ENCODE measurements around the gene DCLK1. TPM values are rescaled to one million over a fixed set of nuclear protein-coding genes. Genes with fewer than 3 reads are reported as not detected.

Gene DCLK1
- total RNA-seq, 1 donor from 2014 or later = 36.1 TPM

DNA sequence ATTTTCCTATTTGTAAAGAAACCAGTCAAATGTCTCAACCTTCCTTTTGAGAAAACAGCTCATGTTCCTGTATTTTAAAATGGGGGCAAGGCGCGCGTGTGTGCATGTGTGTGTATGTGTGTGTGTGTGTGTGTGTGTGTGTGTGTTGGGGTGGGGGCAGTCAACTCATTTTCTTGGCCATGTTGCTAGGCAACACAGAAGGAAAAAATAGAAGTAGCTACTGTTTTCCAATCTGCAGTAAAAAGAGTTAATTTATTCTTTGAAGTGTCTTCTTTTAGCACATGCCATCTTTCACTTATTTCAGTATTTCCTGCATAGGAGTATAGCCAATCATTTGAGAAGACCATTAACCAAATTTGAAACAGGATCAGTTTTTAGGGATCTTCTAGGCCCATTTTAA lies 279.3 kb downstream of the DCLK1 start:
- H3K4me1 ChIP-seq = peaks cover 16% of the 10 kb centered on the region
- H3K27me3 ChIP-seq = no peaks in the 10 kb centered on the region
- DNase-seq (ENCODE audit: extremely low spot score in 2 of 2) = no peak
- TF ChIP-seq POLR2A (IDR thresholded peaks at IDR 0.05) (no peak), POLR2AphosphoS5 (IDR thresholded peaks at IDR 0.05; ENCODE audit: insufficient read depth in 1 of 2, low read depth in 1 of 2) (no peak)
- TF ChIP-seq, protein P1, sequence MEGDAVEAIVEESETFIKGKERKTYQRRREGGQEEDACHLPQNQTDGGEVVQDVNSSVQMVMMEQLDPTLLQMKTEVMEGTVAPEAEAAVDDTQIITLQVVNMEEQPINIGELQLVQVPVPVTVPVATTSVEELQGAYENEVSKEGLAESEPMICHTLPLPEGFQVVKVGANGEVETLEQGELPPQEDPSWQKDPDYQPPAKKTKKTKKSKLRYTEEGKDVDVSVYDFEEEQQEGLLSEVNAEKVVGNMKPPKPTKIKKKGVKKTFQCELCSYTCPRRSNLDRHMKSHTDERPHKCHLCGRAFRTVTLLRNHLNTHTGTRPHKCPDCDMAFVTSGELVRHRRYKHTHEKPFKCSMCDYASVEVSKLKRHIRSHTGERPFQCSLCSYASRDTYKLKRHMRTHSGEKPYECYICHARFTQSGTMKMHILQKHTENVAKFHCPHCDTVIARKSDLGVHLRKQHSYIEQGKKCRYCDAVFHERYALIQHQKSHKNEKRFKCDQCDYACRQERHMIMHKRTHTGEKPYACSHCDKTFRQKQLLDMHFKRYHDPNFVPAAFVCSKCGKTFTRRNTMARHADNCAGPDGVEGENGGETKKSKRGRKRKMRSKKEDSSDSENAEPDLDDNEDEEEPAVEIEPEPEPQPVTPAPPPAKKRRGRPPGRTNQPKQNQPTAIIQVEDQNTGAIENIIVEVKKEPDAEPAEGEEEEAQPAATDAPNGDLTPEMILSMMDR (IDR thresholded peaks at IDR 0.05) = no peak
- no peaks in the 10 kb centered on the region for H3K9me3 ChIP-seq
- no peak overlapping the region for H3K4me3 ChIP-seq
- intact Hi-C loops (cut with DNase I) = loop anchor here (10.0 kb wide), 1 partner anchor 83 kb away; no protein-coding TSS in a partner anchor
- no peaks in the 10 kb centered on the region for H3K36me3 ChIP-seq
- H3K27ac ChIP-seq = no peak overlapping the region

- H3K27ac ChIP-seq = no peak overlapping the region
- H3K36me3 ChIP-seq = no peaks in the 10 kb centered on the region
- H3K27me3 ChIP-seq = no peaks in the 10 kb centered on the region
- peaks cover 16% of the 10 kb centered on the region for H3K4me1 ChIP-seq
- H3K9me3 ChIP-seq = no peaks in the 10 kb centered on the region
- intact Hi-C loops (cut with DNase I) = loop anchor here (10.0 kb wide), 1 partner anchor 83 kb away; no protein-coding TSS in a partner anchor
- DNase-seq (ENCODE audit: extremely low spot score in 2 of 2) = no peak
- TF ChIP-seq POLR2A (IDR thresholded peaks at IDR 0.05) (no peak), POLR2AphosphoS5 (IDR thresholded peaks at IDR 0.05; ENCODE audit: insufficient read depth in 1 of 2, low read depth in 1 of 2) (no peak)
- TF ChIP-seq, protein P1 (IDR thresholded peaks at IDR 0.05) = no peak
- H3K4me3 ChIP-seq = no peak overlapping the region
Measured at GRCh38 chr13:35851356-35851755, 279.8 kb downstream of the DCLK1 start.

- Histone ChIP-seq H3K9me3 (no peaks in the 10 kb centered on the region), H3K4me3 (no peak overlapping the region), H3K27ac (no peak overlapping the region), H3K27me3 (no peaks in the 10 kb centered on the region), H3K4me1 (peaks cover 12% of the 10 kb centered on the region), H3K36me3 (no peaks in the 10 kb centered on the region)
- intact Hi-C loops (cut with DNase I) = loop anchor here (10.0 kb wide), 1 partner anchor 84 kb away; no protein-coding TSS in a partner anchor
- TF ChIP-seq, protein P1 (IDR thresholded peaks at IDR 0.05) = no peak
- no peak for TF ChIP-seq POLR2A (IDR thresholded peaks at IDR 0.05)
- TF ChIP-seq POLR2AphosphoS5 (IDR thresholded peaks at IDR 0.05; ENCODE audit: insufficient read depth in 1 of 2, low read depth in 1 of 2) = no peak
- DNase-seq (ENCODE audit: extremely low spot score in 2 of 2) = no peak
Measured at GRCh38 chr13:35850569-35850968, 280.6 kb downstream of the DCLK1 start.

DNA sequence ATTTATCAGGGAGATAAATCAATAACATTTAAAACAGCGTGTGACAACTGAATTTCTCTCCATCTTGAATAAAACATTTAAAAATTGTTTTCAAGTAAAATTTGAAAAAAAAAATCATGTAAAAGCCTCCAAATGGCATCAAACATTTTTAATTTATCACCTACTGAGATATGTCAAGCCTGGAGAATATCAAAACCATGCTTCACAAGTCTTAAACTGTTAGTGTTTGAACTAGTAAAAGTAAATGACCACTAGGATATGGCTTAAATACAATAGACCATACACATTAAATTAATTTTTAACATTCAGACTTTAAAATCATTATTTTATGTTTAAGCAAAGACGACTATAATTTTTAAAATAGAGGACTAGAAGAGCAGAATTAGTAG lies 281.9 kb downstream of the DCLK1 start:
- intact Hi-C loops (cut with DNase I) = no loop called here
- H3K27me3 ChIP-seq = no peaks in the 10 kb centered on the region
- TF ChIP-seq POLR2AphosphoS5 (IDR thresholded peaks at IDR 0.05; ENCODE audit: insufficient read depth in 1 of 2, low read depth in 1 of 2) = no peak
- TF ChIP-seq, protein P1 (IDR thresholded peaks at IDR 0.05) = no peak
- TF ChIP-seq POLR2A (IDR thresholded peaks at IDR 0.05) = no peak
- no peak overlapping the region for H3K27ac ChIP-seq
- H3K36me3 ChIP-seq = no peaks in the 10 kb centered on the region
- H3K4me3 ChIP-seq = no peak overlapping the region
- no peaks in the 10 kb centered on the region for H3K9me3 ChIP-seq
- H3K4me1 ChIP-seq = peaks cover 12% of the 10 kb centered on the region
- DNase-seq (ENCODE audit: extremely low spot score in 2 of 2) = no peak

GRCh38 chr13:35848336-35849255 lies 282.6 kb downstream of the DCLK1 start:
- no peak overlapping the region for H3K4me3 ChIP-seq

More at GRCh38 chr13:35848336-35849255, 282.6 kb downstream of the DCLK1 start:
- Histone ChIP-seq H3K27me3 (no peaks in the 10 kb centered on the region), H3K36me3 (no peaks in the 10 kb centered on the region), H3K27ac (no peak overlapping the region), H3K9me3 (no peaks in the 10 kb centered on the region), H3K4me1 (peaks cover 12% of the 10 kb centered on the region)
- DNase-seq (ENCODE audit: extremely low spot score in 2 of 2) = no peak
- intact Hi-C loops (cut with DNase I) = no loop called here
- TF ChIP-seq POLR2A (IDR thresholded peaks at IDR 0.05) = no peak
- no peak for TF ChIP-seq POLR2AphosphoS5 (IDR thresholded peaks at IDR 0.05; ENCODE audit: insufficient read depth in 1 of 2, low read depth in 1 of 2)
- TF ChIP-seq, protein P1 (IDR thresholded peaks at IDR 0.05) = no peak

Data from vagina (tissue), 2 donors.